H9 (cell line): ENCODE results near the gene NID1. TPM values are rescaled to one million over a fixed set of nuclear protein-coding genes. Genes with fewer than 3 reads are reported as not detected.
"Not testable (repeated sequence)": the region's sequence is repeated elsewhere in the genome, so short reads cannot be mapped to it uniquely, and the experiment has no call there.

Experiments used
- DNase-seq: peaks from one replicate; pipeline ENCODE4 v3.0.0-alpha.2; 2017
- H2AFZ ChIP-seq: one replicate; pipeline ENCODE4 v1.6.1; 2013; ENCODE audit warnings: mild to moderate bottlenecking, low read length, control low read depth, moderate library complexity
- H2AK5ac ChIP-seq: 2 replicates; pipeline ENCODE4 v1.6.1; 2013; ENCODE audit warnings: low read length, control low read depth, mixed read lengths; ENCODE audit not compliant: insufficient read length
- H2BK120ac ChIP-seq: one replicate; pipeline ENCODE4 v1.6.1; 2013; ENCODE audit warnings: low read depth, mild to moderate bottlenecking, low read length, control low read depth, inconsistent platforms; ENCODE audit not compliant: poor library complexity, severe bottlenecking
- H2BK12ac ChIP-seq: 2 replicates; pipeline ENCODE4 v1.6.1; 2013; ENCODE audit warnings: low read length, control low read depth, mixed read lengths, low read depth; ENCODE audit not compliant: insufficient read length
- H2BK15ac ChIP-seq: 2 replicates; pipeline ENCODE4 v1.6.1; 2013; ENCODE audit warnings: low read depth, low read length, control low read depth
- H2BK20ac ChIP-seq: one replicate; pipeline ENCODE4 v1.6.1; 2013; ENCODE audit warnings: low read depth, mild to moderate bottlenecking, low read length, control low read depth, inconsistent platforms; ENCODE audit not compliant: poor library complexity, severe bottlenecking
- H2BK5ac ChIP-seq: 2 replicates; pipeline ENCODE4 v1.6.1; 2013; ENCODE audit warnings: low read length, control low read depth, mixed read lengths; ENCODE audit not compliant: insufficient read length
- H3K14ac ChIP-seq: 2 replicates; pipeline ENCODE4 v1.6.1; 2013; ENCODE audit warnings: low read length, control low read depth; ENCODE audit not compliant: insufficient read depth
- H3K18ac ChIP-seq: 2 replicates; pipeline ENCODE4 v1.6.1; 2013; ENCODE audit warnings: low read depth, mild to moderate bottlenecking, mixed read lengths, low read length, control low read depth; ENCODE audit not compliant: insufficient read length
- H3K23ac ChIP-seq: 2 replicates; pipeline ENCODE4 v1.6.1; 2013; ENCODE audit warnings: low read length, control low read depth, mixed read lengths, low read depth; ENCODE audit not compliant: insufficient read length
- H3K23me2 ChIP-seq: 2 replicates; pipeline ENCODE4 v1.6.1; 2013; ENCODE audit warnings: low read depth, mild to moderate bottlenecking, mixed read lengths, low read length, control low read depth; ENCODE audit not compliant: insufficient read length, poor library complexity, severe bottlenecking
- H3K27ac ChIP-seq: 2 replicates; pipeline ENCODE4 v1.5.1; 2013; ENCODE audit warnings: low read length, control low read depth, mixed read lengths, low read depth; ENCODE audit not compliant: insufficient read length
- H3K27me3 ChIP-seq: 2 replicates; pipeline ENCODE4 v1.6.1; 2013; ENCODE audit warnings: low read length, control low read depth, inconsistent platforms; ENCODE audit not compliant: insufficient read depth
- H3K4ac ChIP-seq: 2 replicates; pipeline ENCODE4 v1.6.1; 2013; ENCODE audit warnings: low read depth, mild to moderate bottlenecking, control low read depth, inconsistent platforms, low read length, moderate library complexity
- H3K4me1 ChIP-seq: 2 replicates; pipeline ENCODE4 v1.6.1; 2013; ENCODE audit warnings: low read length, control low read depth, inconsistent platforms; ENCODE audit not compliant: insufficient read depth
- H3K4me2 ChIP-seq: 2 replicates; pipeline ENCODE4 v1.6.1; 2013; ENCODE audit warnings: low read length, control low read depth, mixed read lengths; ENCODE audit not compliant: insufficient read length, insufficient read depth
- H3K56ac ChIP-seq: 2 replicates; pipeline ENCODE4 v1.6.1; 2013; ENCODE audit warnings: low read depth, mild to moderate bottlenecking, mixed read lengths, low read length, control low read depth; ENCODE audit not compliant: insufficient read length
- H3K79me1 ChIP-seq: 2 replicates; pipeline ENCODE4 v1.6.1; 2013; ENCODE audit warnings: low read depth, mild to moderate bottlenecking, moderate library complexity, low read length, control low read depth, inconsistent platforms; ENCODE audit not compliant: insufficient read depth, poor library complexity, severe bottlenecking
- H3K79me2 ChIP-seq: 2 replicates; pipeline ENCODE4 v1.6.1; 2013; ENCODE audit warnings: low read length, control low read depth, inconsistent platforms; ENCODE audit not compliant: insufficient read depth
- H3K9ac ChIP-seq: 2 replicates; pipeline ENCODE4 v1.6.1; 2013; ENCODE audit warnings: low read length, control low read depth, mixed read lengths; ENCODE audit not compliant: insufficient read length; ENCODE audit errors: extremely low read depth
- H3K9me3 ChIP-seq: one replicate; pipeline ENCODE4 v1.6.1; 2013; ENCODE audit warnings: low read depth, low read length, inconsistent platforms; ENCODE audit not compliant: control insufficient read depth
- H3T11ph ChIP-seq: one replicate; pipeline ENCODE4 v1.6.1; 2013; ENCODE audit warnings: mild to moderate bottlenecking, low read length, control low read depth, inconsistent platforms
- H4K20me1 ChIP-seq: one replicate; pipeline ENCODE4 v1.6.1; 2013; ENCODE audit not compliant: control insufficient read depth, insufficient read length, insufficient read depth
- H4K5ac ChIP-seq: 2 replicates; pipeline ENCODE4 v1.6.1; 2013; ENCODE audit warnings: low read depth, mild to moderate bottlenecking, mixed read lengths, low read length, control low read depth; ENCODE audit not compliant: insufficient read length
- H4K8ac ChIP-seq: replicated peaks from 2 replicates; pipeline ENCODE4 v1.6.1; 2013; ENCODE audit warnings: low read length, control low read depth, mixed read lengths, low read depth; ENCODE audit not compliant: insufficient read length
- H4K91ac ChIP-seq: 2 replicates; pipeline ENCODE4 v1.6.1; 2013; ENCODE audit warnings: low read depth, mild to moderate bottlenecking, moderate library complexity, mixed read lengths, low read length, control low read depth; ENCODE audit not compliant: insufficient read length
- H3K27ac Mint-ChIP-seq, 3 experiments: 2 replicates in 2 of 3; 3 replicates in 1 of 3; pipeline ENCODE4 v1.8.0; 2020 to 2021; ENCODE audit warnings: mixed read lengths in 3 of 3, mild to moderate bottlenecking in 1 of 3, moderate library complexity in 1 of 3
- H3K27me3 Mint-ChIP-seq: 2 replicates; pipeline ENCODE4 v1.8.0; 2021; ENCODE audit warnings: low read depth, mild to moderate bottlenecking, moderate library complexity, mixed read lengths
- H3K36me3 Mint-ChIP-seq, 3 experiments: 2 replicates in 2 of 3; 3 replicates in 1 of 3; pipeline ENCODE4 v1.8.0; 2020 to 2021; ENCODE audit warnings: low read depth in 3 of 3, mixed read lengths in 3 of 3; ENCODE audit not compliant: insufficient read depth in 1 of 3
- H3K4me1 Mint-ChIP-seq, 2 experiments: 2 replicates each; pipeline ENCODE4 v1.8.0; 2020; ENCODE audit warnings: mixed read lengths in 2 of 2
- H3K4me3 Mint-ChIP-seq, 2 experiments: 2 replicates in 1 of 2; 3 replicates in 1 of 2; pipeline ENCODE4 v1.8.0; 2020 to 2021; ENCODE audit warnings: mild to moderate bottlenecking in 2 of 2, mixed read lengths in 2 of 2, moderate library complexity in 1 of 2
- H3K9me3 Mint-ChIP-seq, 2 experiments: 2 replicates in 1 of 2; 3 replicates in 1 of 2; pipeline ENCODE4 v1.8.0; 2020; ENCODE audit warnings: mild to moderate bottlenecking in 2 of 2, mixed read lengths in 2 of 2, moderate library complexity in 1 of 2
- WGBS: extraction: QIAGEN DNeasy Blood & Tissue Kit; methylation state at CpG from one replicate; pipeline ENCODE4 v1.1.7; 2013; ENCODE audit warnings: missing lambda C conversion rate, low lambda C conversion rate, mixed read lengths; ENCODE audit not compliant: insufficient read length; ENCODE audit errors: extremely low coverage; 5-methylcytosine and 5-hydroxymethylcytosine counted together
- total RNA-seq: library from RNA; stranded (reverse); gene quantifications from 2 replicates; pipeline ENCODE4 v1.2.1, GENCODE V29; 2021
- TF ChIP-seq, protein P1 (sequence below): fragments of 200-600 bp; sonication (generic); conservative IDR thresholded peaks from 3 replicates; pipeline ENCODE4 v1.8.0; 2021; ENCODE audit warnings: antibody characterized with exemption, mild to moderate bottlenecking

NID1 gene
- total RNA-seq, 1 experiment from 2014 or later = 28.5 TPM

DNA sequence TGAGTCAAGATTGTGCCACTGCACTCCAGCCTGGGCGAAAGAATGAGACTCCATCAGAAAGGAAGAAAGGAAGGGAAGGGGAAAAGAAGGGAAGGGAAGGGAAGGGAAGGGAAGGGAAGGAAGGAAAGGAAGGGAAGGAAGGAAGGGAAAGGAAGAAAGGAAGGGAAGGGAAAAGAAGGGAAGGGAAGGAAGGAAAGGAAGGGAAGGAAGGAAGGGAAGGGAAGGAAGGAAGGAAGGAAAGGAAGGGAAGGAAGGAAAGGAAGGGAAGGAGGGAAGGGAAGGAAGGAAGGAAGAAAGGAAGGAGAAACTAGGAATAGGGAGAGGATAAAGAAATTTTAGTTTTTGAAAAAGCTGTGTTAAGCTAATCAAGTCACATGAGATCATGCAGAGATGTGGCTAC, 33.4 kb upstream of the NID1 start:
- Histone ChIP-seq H2BK120ac (no peak overlapping the region), H4K5ac (no peak overlapping the region), H2BK5ac (no peak overlapping the region), H4K20me1 (no peaks in the 10 kb centered on the region), H3K4me1 (peaks cover under 1% of the 10 kb centered on the region; the same call in 1 of the 2 replicates), H3K9ac (no peak overlapping the region), H3T11ph (no peak overlapping the region), H2BK12ac (no peak overlapping the region), H3K56ac (no peak overlapping the region), H3K4me2 (no peak overlapping the region), H3K27me3 (no peaks in the 10 kb centered on the region; the same call in 1 of the 2 replicates), H3K9me3 (no peaks in the 10 kb centered on the region), H4K91ac (no peak overlapping the region), H2BK15ac (no peak overlapping the region), H3K4ac (no peak overlapping the region), H4K8ac (no peak overlapping the region), H3K23me2 (no peaks in the 10 kb centered on the region), H3K18ac (no peak overlapping the region), H3K79me1 (no peaks in the 10 kb centered on the region), H2AK5ac (no peak overlapping the region), H2AFZ (no peak overlapping the region), H3K27ac (no peak overlapping the region), H3K79me2 (no peaks in the 10 kb centered on the region), H3K23ac (no peak overlapping the region), H2BK20ac (no peak overlapping the region), H3K14ac (no peak overlapping the region)
- peaks cover 11 to 17% of the 10 kb centered on the region in 2 experiments; a peak in 4 of 5 replicates for H3K9me3 Mint-ChIP-seq
- peaks cover 6 to 7% of the 10 kb centered on the region in 2 experiments for H3K4me1 Mint-ChIP-seq
- peaks cover 2% of the 10 kb centered on the region; the same call in 1 of the 2 replicates for H3K27me3 Mint-ChIP-seq
- H3K36me3 Mint-ChIP-seq = peaks cover 7 to 8% (median 7%) of the 10 kb centered on the region in 3 experiments
- no CpG with 5 or more reads among the region's 1 CpG for WGBS
- H3K27ac Mint-ChIP-seq = no peak overlapping the region
- no peak overlapping the region for H3K4me3 Mint-ChIP-seq
- no peak for DNase-seq
- TF ChIP-seq, protein P1, sequence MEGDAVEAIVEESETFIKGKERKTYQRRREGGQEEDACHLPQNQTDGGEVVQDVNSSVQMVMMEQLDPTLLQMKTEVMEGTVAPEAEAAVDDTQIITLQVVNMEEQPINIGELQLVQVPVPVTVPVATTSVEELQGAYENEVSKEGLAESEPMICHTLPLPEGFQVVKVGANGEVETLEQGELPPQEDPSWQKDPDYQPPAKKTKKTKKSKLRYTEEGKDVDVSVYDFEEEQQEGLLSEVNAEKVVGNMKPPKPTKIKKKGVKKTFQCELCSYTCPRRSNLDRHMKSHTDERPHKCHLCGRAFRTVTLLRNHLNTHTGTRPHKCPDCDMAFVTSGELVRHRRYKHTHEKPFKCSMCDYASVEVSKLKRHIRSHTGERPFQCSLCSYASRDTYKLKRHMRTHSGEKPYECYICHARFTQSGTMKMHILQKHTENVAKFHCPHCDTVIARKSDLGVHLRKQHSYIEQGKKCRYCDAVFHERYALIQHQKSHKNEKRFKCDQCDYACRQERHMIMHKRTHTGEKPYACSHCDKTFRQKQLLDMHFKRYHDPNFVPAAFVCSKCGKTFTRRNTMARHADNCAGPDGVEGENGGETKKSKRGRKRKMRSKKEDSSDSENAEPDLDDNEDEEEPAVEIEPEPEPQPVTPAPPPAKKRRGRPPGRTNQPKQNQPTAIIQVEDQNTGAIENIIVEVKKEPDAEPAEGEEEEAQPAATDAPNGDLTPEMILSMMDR = no peak

- not testable (repeated sequence) for H4K20me1 ChIP-seq, H3T11ph ChIP-seq, H3K56ac ChIP-seq, H4K8ac ChIP-seq, H2AFZ ChIP-seq, H3K23ac ChIP-seq, H3K79me1 ChIP-seq, H3K27me3 ChIP-seq, H2BK5ac ChIP-seq, H3K4me2 ChIP-seq, H4K5ac ChIP-seq, H2BK15ac ChIP-seq, H4K91ac ChIP-seq, H3K4me3 Mint-ChIP-seq, H2BK20ac ChIP-seq, H3K14ac ChIP-seq, H2BK12ac ChIP-seq, H3K4me1 ChIP-seq, H2AK5ac ChIP-seq, H3K9me3 ChIP-seq, H3K27me3 Mint-ChIP-seq, H2BK120ac ChIP-seq, H3K4me1 Mint-ChIP-seq, H3K36me3 Mint-ChIP-seq, H3K23me2 ChIP-seq, H3K4ac ChIP-seq, H3K9ac ChIP-seq, H3K79me2 ChIP-seq, H3K27ac ChIP-seq, H3K18ac ChIP-seq
- WGBS = no CpG with 5 or more reads among the region's 15 CpGs
- peak; percentile 93 for DNase-seq
- peaks cover 11 to 18% of the 10 kb centered on the region in 2 experiments; a peak in 4 of 5 replicates for H3K9me3 Mint-ChIP-seq
- H3K27ac Mint-ChIP-seq = peak overlapping the region in 2 of 3 experiments; percentile 81 to 86; a peak in 2 of 7 replicates
Observed at GRCh38 chr1:236096660-236097482, 32.0 kb upstream of the NID1 start.
